PC-3 (cell line): ENCODE data around the gene OPRM1.

ENCODE experiments used
- CTCF ChIP-seq: fragments of 300-600 bp; sonication (generic); conservative IDR thresholded peaks from 2 replicates; pipeline ENCODE4 v1.5.1; 2017; ENCODE audit warnings: antibody characterized with exemption, low read depth, mild to moderate bottlenecking, low read length
- EZH2phosphoT487 ChIP-seq: fragments of 300-600 bp; sonication (generic); IDR thresholded peaks from 2 replicates; pipeline ENCODE4 v1.6.1; 2018; ENCODE audit warnings: mild to moderate bottlenecking, antibody characterized with exemption, low read length, borderline replicate concordance

GRCh38 chr6:154039231-154039842, at the start of gene OPRM1:
- TF ChIP-seq CTCF (no peak), EZH2phosphoT487 (no peak)
